Heart left ventricle (tissue), 16 donors: Measurements from ENCODE around the gene TCF4. TPM values are rescaled to one million over a fixed set of nuclear protein-coding genes. Genes with fewer than 3 reads are reported as not detected.

Experiments used
- ATAC-seq, 4 donors: fragments of 200-7000 bp; cut with Tn5 transposase; one replicate each; pipeline ENCODE4 v1.9.1; 2020 to 2022; ENCODE audit warnings: moderate library complexity in 4 of 4, mild to moderate bottlenecking in 3 of 4, moderate number of reproducible peaks in 1 of 4
- DNase-seq, 5 donors: peaks; one replicate each; pipeline ENCODE4 v3.0.0-alpha.2; 2020
- H3K27ac ChIP-seq, 12 donors: fragments of 200-600 bp; sonication (generic) in 4 of 12; one replicate each; pipeline versions ENCODE4 v1.5.0 to v1.8.0; 2016 to 2022; ENCODE audit warnings: mild to moderate bottlenecking in 2 of 12
- H3K27me3 ChIP-seq, 9 donors: fragments of 200-600 bp; sonication (generic) in 2 of 9; one replicate each; pipeline versions ENCODE4 v1.5.1 to v1.8.0; 2016 to 2022; ENCODE audit warnings: mild to moderate bottlenecking in 3 of 9
- H3K36me3 ChIP-seq, 9 donors: fragments of 200-600 bp; sonication (generic) in 2 of 9; one replicate each; pipeline versions ENCODE4 v1.5.0 to v1.8.0; 2018 to 2022; ENCODE audit warnings: mild to moderate bottlenecking in 2 of 9
- H3K4me1 ChIP-seq, 12 donors: fragments of 200-600 bp; sonication (generic) in 4 of 12; one replicate each; pipeline versions ENCODE4 v1.5.0 to v1.8.0; 2016 to 2022; ENCODE audit warnings: mild to moderate bottlenecking in 3 of 12
- H3K4me3 ChIP-seq, 12 donors: fragments of 200-600 bp; sonication (generic) in 4 of 12; one replicate each; pipeline versions ENCODE4 v1.5.0 to v1.8.0; 2017 to 2022; ENCODE audit warnings: mild to moderate bottlenecking in 9 of 12, moderate library complexity in 4 of 12
- H3K9me3 ChIP-seq, 12 donors: fragments of 200-600 bp; sonication (generic) in 4 of 12; one replicate each; pipeline versions ENCODE4 v1.5.0 to v1.8.0; 2016 to 2022; ENCODE audit warnings: mild to moderate bottlenecking in 1 of 12
- POLR2A ChIP-seq, 2 donors: fragments of 450-650 bp; IDR thresholded peaks; one replicate each; pipeline ENCODE4 v1.6.1; 2017; ENCODE audit warnings: antibody characterized with exemption in 2 of 2, mild to moderate bottlenecking in 2 of 2, moderate library complexity in 2 of 2
- WGBS, 4 donors: extraction: QIAGEN DNeasy Blood & Tissue Kit in 2 of 4; methylation state at CpG; one replicate each; pipeline versions ENCODE4 v1.1.5 to v1.1.7; 2013 to 2018; 5-methylcytosine and 5-hydroxymethylcytosine counted together
- intact Hi-C, 10 donors: fragments of 100-400 bp; cut with DNase I; formaldehyde crosslinking; loops; one replicate each; pipeline versions ENCODE4 v1.11.1 to v1.14.2; 2022
- polyA plus RNA-seq, 2 donors: library from polyadenylated mRNA; stranded (reverse); fragments of 200-250 nt; gene quantifications; one replicate each; pipeline ENCODE4 v1.2.3, GENCODE V29; 2013
- total RNA-seq, 9 donors: library from RNA; depleted of rRNA in 2 of 9; stranded (reverse); fragments of >200 nt in 2 of 9; fragmentation: NEBNext Ultra II Directional in 3 of 9; extraction: Animal tissue kit (Norgen Biotek cat#: 25700) in 3 of 9; gene quantifications; one replicate each; pipeline versions ENCODE4 v1.1.0 to v1.2.4, GENCODE V29; 2016 to 2023
- TF ChIP-seq, protein P1 (sequence below), 12 donors: fragments of 200-600 bp; sonication (generic) in 4 of 12; IDR thresholded peaks; one replicate each; pipeline versions ENCODE4 v1.5.0 to v1.8.0; 2018 to 2022; ENCODE audit warnings: antibody characterized with exemption in 12 of 12, mild to moderate bottlenecking in 5 of 12
- donor health status: ischemic (EF 13 %, LVEDD 7.1; RV severe dilation, severe dysfunction).
- donor health status: healthy with polysubstance abuse.
- donor health status: DM: no; HTN: yes; CAD: no.
- donor health status: DM: no; HTN: no; CAD: no.
- donor health status: ischemic (EF 25% LVEDD 6.9; RV normal size, moderate dysfunction).
- donor health status: ischemic (EF 25% LVEDD 5.7; RV mildly dilated, moderate dysfunction).
- donor health status: healthy.
- donor health status: DM: yes; HTN: yes; CAD: no.
- donor health status: ischemic (EF 35%, LVEDD 5.7; RV mildly dilated, moderate dysfunction).
- donor health status: nonischemic (EF 11% LVEDD 7.7; RV severe dilation, severe dysfunction).
- donor health status: DM: yes; HTN: yes; CAD: no.
- donor health status: PGD.
- donor health status: ischemic (EF 29% LVEDD 5.4; RV normal size, mild dysfunction).
- donor health status: nonischemic (EF 23%, LVEDD 6.1; RV moderate dilation, normal function).

TCF4 gene
- total and polyA plus RNA-seq, 11 donors, result 12.8 to 119 (median 71.5) TPM

- no peak for ATAC-seq
- Histone ChIP-seq H3K9me3 (no peaks in the 10 kb centered on the region), H3K27ac (no peak overlapping the region), H3K4me3 (no peak overlapping the region), H3K4me1 (peaks cover 0 to 39% (median 16%) of the 10 kb centered on the region in 12 donors), H3K27me3 (no peaks in the 10 kb centered on the region), H3K36me3 (peaks cover 0 to 63% (median 44%) of the 10 kb centered on the region in 9 donors)
- no peak for DNase-seq
- intact Hi-C loops, result loop anchor here in 3 of 10 donors (5.0 to 10.0 kb wide), 3 partner anchors 109 to 129 kb away; no protein-coding TSS in a partner anchor
- no peak for TF ChIP-seq POLR2A (IDR thresholded peaks at IDR 0.05)
- 85 to 93% (median 89%) methylated on average over 1 of the region's 1 CpG for WGBS, 4 donors
Measured at GRCh38 chr18:55224086-55224625, 363.8 kb downstream of the TCF4 start.

GRCh38 chr18:55221622-55222021 is 366.4 kb downstream of the TCF4 start:
- intact Hi-C loops, result loop anchor here in 3 of 10 donors (5.0 to 10.0 kb wide), 3 partner anchors 107 to 127 kb away; no protein-coding TSS in a partner anchor
- Histone ChIP-seq H3K4me3 (no peak overlapping the region), H3K9me3 (no peaks in the 10 kb centered on the region), H3K27ac (no peak overlapping the region), H3K4me1 (peaks cover 0 to 28% (median 10%) of the 10 kb centered on the region in 12 donors), H3K36me3 (peaks cover 0 to 38% (median 18%) of the 10 kb centered on the region in 9 donors), H3K27me3 (no peaks in the 10 kb centered on the region)
- no peak for ATAC-seq
- WGBS, 4 donors, result 72 to 93% (median 78%) methylated on average over 3 of the region's 3 CpGs
- DNase-seq, result no peak
- TF ChIP-seq, protein P1, sequence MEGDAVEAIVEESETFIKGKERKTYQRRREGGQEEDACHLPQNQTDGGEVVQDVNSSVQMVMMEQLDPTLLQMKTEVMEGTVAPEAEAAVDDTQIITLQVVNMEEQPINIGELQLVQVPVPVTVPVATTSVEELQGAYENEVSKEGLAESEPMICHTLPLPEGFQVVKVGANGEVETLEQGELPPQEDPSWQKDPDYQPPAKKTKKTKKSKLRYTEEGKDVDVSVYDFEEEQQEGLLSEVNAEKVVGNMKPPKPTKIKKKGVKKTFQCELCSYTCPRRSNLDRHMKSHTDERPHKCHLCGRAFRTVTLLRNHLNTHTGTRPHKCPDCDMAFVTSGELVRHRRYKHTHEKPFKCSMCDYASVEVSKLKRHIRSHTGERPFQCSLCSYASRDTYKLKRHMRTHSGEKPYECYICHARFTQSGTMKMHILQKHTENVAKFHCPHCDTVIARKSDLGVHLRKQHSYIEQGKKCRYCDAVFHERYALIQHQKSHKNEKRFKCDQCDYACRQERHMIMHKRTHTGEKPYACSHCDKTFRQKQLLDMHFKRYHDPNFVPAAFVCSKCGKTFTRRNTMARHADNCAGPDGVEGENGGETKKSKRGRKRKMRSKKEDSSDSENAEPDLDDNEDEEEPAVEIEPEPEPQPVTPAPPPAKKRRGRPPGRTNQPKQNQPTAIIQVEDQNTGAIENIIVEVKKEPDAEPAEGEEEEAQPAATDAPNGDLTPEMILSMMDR (IDR thresholded peaks at IDR 0.05), result no peak
- no peak for TF ChIP-seq POLR2A (IDR thresholded peaks at IDR 0.05)

DNA sequence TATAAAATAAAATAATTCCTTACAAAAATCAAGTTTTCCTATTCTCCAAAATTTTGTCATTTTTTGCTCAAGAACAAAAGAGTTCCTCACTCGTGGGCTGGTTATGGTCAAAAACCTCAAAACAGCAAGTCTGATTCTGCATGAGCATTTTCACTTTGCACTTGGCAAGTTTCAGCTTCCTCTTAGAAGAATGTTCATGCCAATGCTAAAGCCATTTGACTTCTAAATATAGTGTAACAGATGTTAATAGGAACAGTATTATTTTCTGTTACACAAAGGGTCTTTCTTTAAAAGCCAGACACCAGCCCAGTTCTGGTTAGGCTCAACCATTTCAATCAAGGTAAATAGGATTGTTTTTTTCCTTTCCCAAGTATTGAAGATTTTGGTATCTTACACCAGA is 367.5 kb downstream of the TCF4 start:
- Histone ChIP-seq H3K27me3 (no peaks in the 10 kb centered on the region), H3K36me3 (peaks cover 0 to 27% (median 9%) of the 10 kb centered on the region in 9 donors), H3K27ac (peak overlapping the region in 9 of 12 donors; percentile 1 to 64 (median 29)), H3K4me3 (no peak overlapping the region), H3K4me1 (peaks cover 0 to 25% (median 10%) of the 10 kb centered on the region in 12 donors), H3K9me3 (no peaks in the 10 kb centered on the region)
- whole genome bisulfite sequencing, 4 donors, result 21 to 46% (median 34%) methylated on average over 1 of the region's 1 CpG
- ATAC-seq, result peak in 2 of 4 donors; percentile 21 to 80
- intact Hi-C loops, result loop anchor here in 3 of 10 donors (5.0 to 10.0 kb wide), 3 partner anchors 106 to 126 kb away; no protein-coding TSS in a partner anchor
- DNase-seq, result no peak
- TF ChIP-seq POLR2A (IDR thresholded peaks at IDR 0.05), result no peak
- TF ChIP-seq, protein P1 (IDR thresholded peaks at IDR 0.05), result no peak

GRCh38 chr18:55219823-55220222 is 368.2 kb downstream of the TCF4 start:
- ATAC-seq (no peak), DNase-seq (no peak)
- intact Hi-C loops, result loop anchor here in 6 of 10 donors (5.0 to 10.0 kb wide), 6 partner anchors 103 to 1375 kb away; no protein-coding TSS in a partner anchor
- Histone ChIP-seq H3K9me3 (no peaks in the 10 kb centered on the region), H3K27me3 (no peaks in the 10 kb centered on the region), H3K4me3 (no peak overlapping the region), H3K36me3 (peaks cover 0 to 20% (median 2%) of the 10 kb centered on the region in 9 donors), H3K4me1 (peaks cover 0 to 25% (median 10%) of the 10 kb centered on the region in 12 donors), H3K27ac (peak overlapping the region in 3 of 12 donors; percentile 1 to 47 (median 32))
- WGBS, 4 donors, result 89 to 95% (median 93%) methylated on average over 3 of the region's 3 CpGs
- TF ChIP-seq POLR2A (IDR thresholded peaks at IDR 0.05), result no peak
- TF ChIP-seq, protein P1 (IDR thresholded peaks at IDR 0.05), result no peak
